SK-N-SH treated with all-trans-retinoic acid at 6 μM for 48 hours (cell line): ENCODE measurements around the gene POMGNT2.

ENCODE experiments used
- ATAC-seq: fragments of 200-7000 bp; cut with Tn5 transposase; 3 replicates; pipeline ENCODE4 v1.9.1; 2020; ENCODE audit warnings: mild to moderate bottlenecking, moderate library complexity
- ARNTL ChIP-seq: fragments of 450-650 bp; formaldehyde crosslinking; IDR thresholded peaks from 2 replicates; pipeline ENCODE4 v1.5.0; 2020; ENCODE audit warnings: low read depth, mild to moderate bottlenecking, moderate library complexity, borderline replicate concordance
- BACH2 ChIP-seq: fragments of 250-450 bp; sonication (Bioruptor Pico); IDR thresholded peaks from 2 replicates; pipeline ENCODE4 v1.9.0; 2021; ENCODE audit warnings: mild to moderate bottlenecking, borderline replicate concordance
- CSDC2 ChIP-seq: fragments of 250-450 bp; sonication (Bioruptor Pico); IDR thresholded peaks from 2 replicates; pipeline ENCODE4 v1.5.0; 2020; ENCODE audit warnings: mild to moderate bottlenecking, moderate library complexity
- CSRNP3 ChIP-seq: fragments of 250-450 bp; sonication (Bioruptor Pico); IDR thresholded peaks from 2 replicates; pipeline ENCODE4 v1.5.1; 2021; ENCODE audit warnings: mild to moderate bottlenecking, moderate library complexity
- ESRRG ChIP-seq: fragments of 250-450 bp; sonication (Bioruptor Pico); IDR thresholded peaks from 2 replicates; pipeline ENCODE4 v1.6.1; 2021; ENCODE audit warnings: mild to moderate bottlenecking
- GLIS3 ChIP-seq: fragments of 250-450 bp; sonication (Bioruptor Pico); IDR thresholded peaks from 2 replicates; pipeline ENCODE4 v1.5.0; 2020; ENCODE audit warnings: mild to moderate bottlenecking, moderate library complexity
- ISL1 ChIP-seq: fragments of 250-450 bp; sonication (Bioruptor Pico); IDR thresholded peaks from 2 replicates; pipeline ENCODE4 v2.1.2; 2022; ENCODE audit warnings: mild to moderate bottlenecking, moderate library complexity
- OSR1 ChIP-seq: fragments of 250-450 bp; sonication (Bioruptor Pico); IDR thresholded peaks from 2 replicates; pipeline ENCODE4 v1.8.0; 2022; ENCODE audit warnings: moderate library complexity, mild to moderate bottlenecking, inconsistent platforms
- PATZ1 ChIP-seq: fragments of 250-450 bp; sonication (Bioruptor Pico); IDR thresholded peaks from 2 replicates; pipeline ENCODE4 v1.8.0; 2020; ENCODE audit warnings: mild to moderate bottlenecking, moderate library complexity, borderline replicate concordance
- PPARA ChIP-seq: fragments of 250-450 bp; sonication (Bioruptor Pico); IDR thresholded peaks from 2 replicates; pipeline ENCODE4 v1.5.0; 2020; ENCODE audit warnings: mild to moderate bottlenecking, borderline replicate concordance
- RARB ChIP-seq: fragments of 250-450 bp; sonication (Bioruptor Pico); IDR thresholded peaks from 2 replicates; pipeline ENCODE4 v1.8.0; 2021; ENCODE audit warnings: mild to moderate bottlenecking, moderate library complexity
- SNAI2 ChIP-seq: fragments of 250-450 bp; sonication (Bioruptor Pico); IDR thresholded peaks from 2 replicates; pipeline ENCODE4 v1.5.0; 2020; ENCODE audit warnings: mild to moderate bottlenecking, moderate library complexity
- TCF4 ChIP-seq: fragments of 250-450 bp; sonication (Bioruptor Pico); IDR thresholded peaks from 2 replicates; pipeline ENCODE4 v1.8.0; 2021; ENCODE audit warnings: mild to moderate bottlenecking, moderate library complexity, borderline replicate concordance
- TOX ChIP-seq: fragments of 250-450 bp; sonication (Bioruptor Pico); IDR thresholded peaks from 2 replicates; pipeline ENCODE4 v1.8.0; 2021; ENCODE audit warnings: mild to moderate bottlenecking, moderate library complexity, borderline replicate concordance
- TSHZ2 ChIP-seq: fragments of 250-450 bp; sonication (Bioruptor Pico); IDR thresholded peaks from 2 replicates; pipeline ENCODE4 v1.5.0; 2020; ENCODE audit warnings: mild to moderate bottlenecking, moderate library complexity
- ZC3H10 ChIP-seq: fragments of 250-450 bp; sonication (Bioruptor Pico); IDR thresholded peaks from 2 replicates; pipeline ENCODE4 v1.5.1; 2021; ENCODE audit warnings: mild to moderate bottlenecking, moderate library complexity
- ZFP3 ChIP-seq: fragments of 250-450 bp; sonication (Bioruptor Pico); IDR thresholded peaks from 2 replicates; pipeline ENCODE4 v1.5.0; 2020; ENCODE audit warnings: mild to moderate bottlenecking, moderate library complexity
- ZNF565 ChIP-seq: fragments of 450-650 bp; formaldehyde crosslinking; conservative IDR thresholded peaks from 2 replicates; pipeline ENCODE4 v1.5.0; 2020; ENCODE audit warnings: low read depth, mild to moderate bottlenecking, moderate library complexity
- ZNF70 ChIP-seq: fragments of 450-650 bp; formaldehyde crosslinking; IDR thresholded peaks from 2 replicates; pipeline ENCODE4 v1.5.0; 2020; ENCODE audit warnings: mild to moderate bottlenecking, moderate library complexity
- TF ChIP-seq, protein P1 (sequence below): fragments of 250-450 bp; sonication (Bioruptor Pico); IDR thresholded peaks from 2 replicates; pipeline ENCODE4 v1.5.1; 2020; ENCODE audit warnings: low read depth, mild to moderate bottlenecking, moderate library complexity

The POMGNT2 gene

DNA sequence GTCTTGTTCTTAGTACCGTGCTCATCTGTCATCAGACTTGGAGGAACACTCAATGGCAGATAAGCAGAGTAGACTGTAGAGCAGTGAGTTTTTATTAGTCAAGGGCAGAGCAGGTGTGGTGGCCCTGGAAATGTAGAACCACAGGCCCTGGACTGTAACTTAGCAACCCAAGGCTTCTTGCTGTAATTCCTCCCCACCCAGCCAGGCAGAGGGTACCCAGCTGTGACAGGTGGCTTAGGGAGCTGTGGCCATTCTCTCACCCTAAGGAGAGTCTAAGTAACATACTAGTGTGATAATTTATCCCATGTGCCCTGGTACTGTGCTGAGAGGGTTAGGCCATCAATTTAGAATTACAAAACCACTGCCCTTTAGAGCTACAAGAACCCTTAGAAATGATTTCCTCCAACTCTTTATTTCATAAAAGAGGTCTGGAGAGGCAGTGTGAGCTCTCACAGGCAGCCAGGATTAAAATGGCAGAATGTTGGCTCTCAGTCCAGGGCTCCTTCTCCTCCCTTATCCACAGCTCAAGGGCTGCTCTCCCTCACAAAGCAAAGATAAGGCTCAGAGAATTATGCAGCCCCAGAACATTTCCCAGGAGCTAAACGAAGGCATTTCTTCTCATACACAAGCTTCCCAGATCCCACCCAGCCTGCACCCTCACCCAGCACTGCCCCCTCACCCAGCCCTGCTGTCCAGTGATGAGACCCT lies 3.0 kb downstream of the POMGNT2 start:
- TF ChIP-seq ARNTL (CRISPR knock-in tag): no peak
- no peak for TF ChIP-seq TCF4 (CRISPR knock-in tag)
- no peak for TF ChIP-seq ZC3H10 (CRISPR knock-in tag)
- TF ChIP-seq ZNF565 (CRISPR knock-in tag): no peak
- no peak for TF ChIP-seq BACH2
- no peak for TF ChIP-seq SNAI2 (CRISPR knock-in tag)
- TF ChIP-seq ZFP3 (CRISPR knock-in tag): no peak
- no peak for TF ChIP-seq ISL1 (CRISPR knock-in tag)
- TF ChIP-seq OSR1: no peak
- TF ChIP-seq ESRRG: no peak
- TF ChIP-seq PATZ1 (CRISPR knock-in tag): no peak
- no peak for TF ChIP-seq TOX (CRISPR knock-in tag)
- TF ChIP-seq PPARA (CRISPR knock-in tag): no peak
- no peak for TF ChIP-seq TSHZ2 (CRISPR knock-in tag)
- no peak for ATAC-seq

GRCh38 chr3:43098761-43099160 lies 7.1 kb downstream of the POMGNT2 start:
- TF ChIP-seq GLIS3 (CRISPR knock-in tag) (no peak), ZNF565 (CRISPR knock-in tag) (no peak), ISL1 (CRISPR knock-in tag) (no peak), ZFP3 (CRISPR knock-in tag) (no peak), TOX (CRISPR knock-in tag) (no peak), TCF4 (CRISPR knock-in tag) (no peak), CSDC2 (CRISPR knock-in tag) (no peak), RARB (CRISPR knock-in tag) (no peak), TSHZ2 (CRISPR knock-in tag) (no peak), CSRNP3 (CRISPR knock-in tag) (no peak), SNAI2 (CRISPR knock-in tag) (no peak), ZNF70 (CRISPR knock-in tag) (no peak)
- TF ChIP-seq, protein P1, sequence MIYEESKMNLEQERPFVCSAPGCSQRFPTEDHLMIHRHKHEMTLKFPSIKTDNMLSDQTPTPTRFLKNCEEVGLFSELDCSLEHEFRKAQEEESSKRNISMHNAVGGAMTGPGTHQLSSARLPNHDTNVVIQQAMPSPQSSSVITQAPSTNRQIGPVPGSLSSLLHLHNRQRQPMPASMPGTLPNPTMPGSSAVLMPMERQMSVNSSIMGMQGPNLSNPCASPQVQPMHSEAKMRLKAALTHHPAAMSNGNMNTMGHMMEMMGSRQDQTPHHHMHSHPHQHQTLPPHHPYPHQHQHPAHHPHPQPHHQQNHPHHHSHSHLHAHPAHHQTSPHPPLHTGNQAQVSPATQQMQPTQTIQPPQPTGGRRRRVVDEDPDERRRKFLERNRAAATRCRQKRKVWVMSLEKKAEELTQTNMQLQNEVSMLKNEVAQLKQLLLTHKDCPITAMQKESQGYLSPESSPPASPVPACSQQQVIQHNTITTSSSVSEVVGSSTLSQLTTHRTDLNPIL: no peak
- ATAC-seq: no peak
